Gastrocnemius medialis (tissue), 4 donors: Measurements from ENCODE around the gene PNCK.

Experiments
- CTCF ChIP-seq, 5 experiments: fragments of 450-650 bp in 3 of 5; fragments of 200-600 bp in 2 of 5; sonication (generic) in 2 of 5; IDR thresholded peaks in 4 of 5; conservative IDR thresholded peaks in 1 of 5; 1 replicate in 4 of 5; 2 replicates in 1 of 5; pipeline ENCODE4 v1.5.1; 2016 to 2019; ENCODE audit warnings: antibody characterized with exemption in 5 of 5, mild to moderate bottlenecking in 3 of 5, moderate library complexity in 3 of 5
- POLR2A ChIP-seq, 2 donors: fragments of 450-650 bp; IDR thresholded peaks; one replicate each; pipeline ENCODE4 v1.6.1; 2017; ENCODE audit warnings: antibody characterized with exemption in 2 of 2, mild to moderate bottlenecking in 2 of 2, moderate library complexity in 2 of 2

DNA sequence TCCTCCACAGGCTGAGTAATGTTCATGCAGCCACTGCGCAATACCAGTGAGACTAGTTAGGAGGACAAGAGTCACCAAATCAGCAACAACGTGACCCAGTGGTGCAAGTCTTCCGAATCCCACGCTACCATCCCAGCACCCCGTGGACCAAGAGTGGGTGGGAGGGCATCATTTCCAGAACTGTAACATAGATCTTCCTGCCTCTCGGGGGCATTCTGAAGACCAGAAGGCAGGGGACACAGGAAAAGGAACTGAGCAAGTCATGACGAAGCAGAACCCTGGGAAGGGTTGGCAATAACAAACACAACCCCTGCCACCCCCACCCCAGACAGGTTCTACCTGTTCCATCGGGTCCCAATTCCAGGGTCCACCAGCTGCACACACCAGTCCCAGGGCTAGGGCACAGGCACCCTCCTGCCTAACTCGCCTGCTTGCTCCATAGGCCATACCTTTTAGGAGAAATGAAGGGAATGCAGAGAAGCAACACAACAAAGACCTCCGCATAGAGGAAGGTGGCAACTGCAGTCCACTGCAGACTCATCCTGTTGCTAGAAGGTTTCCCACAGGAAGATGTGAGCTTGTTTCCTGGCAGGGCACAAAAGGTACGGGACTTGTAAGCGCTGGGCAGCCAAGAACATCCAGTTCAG lies 49.2 kb upstream of the PNCK start:
- TF ChIP-seq CTCF (IDR thresholded peaks at IDR 0.05 in 4 of 5, conservative IDR thresholded peaks at IDR 0.05 in 1 of 5) = no peak
- no peak for TF ChIP-seq POLR2A (IDR thresholded peaks at IDR 0.05)
